GM21367 (cell line): ENCODE results near the gene LGI4.

Experiments used
- ATAC-seq: cut with Tn5 transposase; IDR thresholded peaks from one replicate; pipeline ENCODE4 v1.9.1; 2021; ENCODE audit not compliant: unreplicated experiment

Gene LGI4

GRCh38 chr19:35134601-35135242, at the start of gene LGI4:
Gene LGI4 (minus strand): TSS chr19:35135059. CDS start chr19:35134680, 379 bp downstream.
- ATAC-seq = no peak

- ATAC-seq = no peak
Measured at GRCh38 chr19:35184267-35184666, 49.4 kb upstream of the LGI4 start.

GRCh38 chr19:35181387-35181786, 46.5 kb upstream of the LGI4 start:
- ATAC-seq = no peak

GRCh38 chr19:35179830-35180229, 45.0 kb upstream of the LGI4 start:
- no peak for ATAC-seq

- ATAC-seq = no peak
Measured at GRCh38 chr19:35178701-35179100, 43.8 kb upstream of the LGI4 start.

- ATAC-seq = no peak
Measured at GRCh38 chr19:35177377-35178274, 42.8 kb upstream of the LGI4 start.

GRCh38 chr19:35176181-35176570, 41.3 kb upstream of the LGI4 start:
- ATAC-seq = no peak

GRCh38 chr19:35174226-35174625, 39.4 kb upstream of the LGI4 start:
- ATAC-seq = no peak

GRCh38 chr19:35171730-35172129, 36.9 kb upstream of the LGI4 start:
- ATAC-seq = no peak

GRCh38 chr19:35170359-35171061, 35.7 kb upstream of the LGI4 start:
- no peak for ATAC-seq

- no peak for ATAC-seq
Measured at GRCh38 chr19:35169221-35169995, 34.5 kb upstream of the LGI4 start.

GRCh38 chr19:35168196-35168595, 33.3 kb upstream of the LGI4 start:
- no peak for ATAC-seq

- no peak for ATAC-seq
Measured at GRCh38 chr19:35167251-35168119, 32.6 kb upstream of the LGI4 start.

GRCh38 chr19:35166100-35167063, 31.5 kb upstream of the LGI4 start:
- ATAC-seq = no peak

GRCh38 chr19:35165200-35166058, 30.6 kb upstream of the LGI4 start:
- ATAC-seq = no peak

- no peak for ATAC-seq
Measured at GRCh38 chr19:35164418-35164817, 29.6 kb upstream of the LGI4 start.

GRCh38 chr19:35162471-35163326, 27.8 kb upstream of the LGI4 start:
- ATAC-seq = no peak
